ENCODE data around the gene NOP9. TPM values are rescaled to one million over a fixed set of nuclear protein-coding genes. Genes with fewer than 3 reads are reported as not detected.

NOP9 gene
- total RNA-seq, 1 experiment from 2014 or later, result 35.1 TPM

- H3K4me3 ChIP-seq (ENCODE audit: low read depth, low read length), result no peak overlapping the region
- no peaks in the 10 kb centered on the region for H3K9me3 ChIP-seq
- TF ChIP-seq, protein P1, sequence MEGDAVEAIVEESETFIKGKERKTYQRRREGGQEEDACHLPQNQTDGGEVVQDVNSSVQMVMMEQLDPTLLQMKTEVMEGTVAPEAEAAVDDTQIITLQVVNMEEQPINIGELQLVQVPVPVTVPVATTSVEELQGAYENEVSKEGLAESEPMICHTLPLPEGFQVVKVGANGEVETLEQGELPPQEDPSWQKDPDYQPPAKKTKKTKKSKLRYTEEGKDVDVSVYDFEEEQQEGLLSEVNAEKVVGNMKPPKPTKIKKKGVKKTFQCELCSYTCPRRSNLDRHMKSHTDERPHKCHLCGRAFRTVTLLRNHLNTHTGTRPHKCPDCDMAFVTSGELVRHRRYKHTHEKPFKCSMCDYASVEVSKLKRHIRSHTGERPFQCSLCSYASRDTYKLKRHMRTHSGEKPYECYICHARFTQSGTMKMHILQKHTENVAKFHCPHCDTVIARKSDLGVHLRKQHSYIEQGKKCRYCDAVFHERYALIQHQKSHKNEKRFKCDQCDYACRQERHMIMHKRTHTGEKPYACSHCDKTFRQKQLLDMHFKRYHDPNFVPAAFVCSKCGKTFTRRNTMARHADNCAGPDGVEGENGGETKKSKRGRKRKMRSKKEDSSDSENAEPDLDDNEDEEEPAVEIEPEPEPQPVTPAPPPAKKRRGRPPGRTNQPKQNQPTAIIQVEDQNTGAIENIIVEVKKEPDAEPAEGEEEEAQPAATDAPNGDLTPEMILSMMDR (IDR thresholded peaks at IDR 0.05; ENCODE audit: insufficient read depth in 1 of 2, low read depth in 1 of 2, low read length in 1 of 2, severe bottlenecking in 1 of 2, unreplicated experiment in 1 of 2), result no peak
- H3K27me3 Mint-ChIP-seq (ENCODE audit: insufficient read depth, unreplicated experiment), result no peaks in the 10 kb centered on the region
- no peaks in the 10 kb centered on the region for H3K4me1 Mint-ChIP-seq (ENCODE audit: low read depth, unreplicated experiment)
- H3K4me3 Mint-ChIP-seq (ENCODE audit: unreplicated experiment), result no peak overlapping the region
- no peaks in the 10 kb centered on the region for H3K9me3 Mint-ChIP-seq (ENCODE audit: unreplicated experiment)
- BruUV-seq (replicated peaks), result no TSS peak
- no peaks in the 10 kb centered on the region for H3K36me3 Mint-ChIP-seq (ENCODE audit: insufficient read depth, unreplicated experiment)
- no peaks in the 10 kb centered on the region; the same call in 1 of the 2 replicates for H3K36me3 ChIP-seq (ENCODE audit: control insufficient read depth, insufficient read depth, low read length)
- intact Hi-C loops (cut with micrococcal nuclease; ENCODE audit: unreplicated experiment), result no loop called here
- no peak for DNase-seq
- POLR2A ChIA-PET, result no interaction called here
- H3K4me1 ChIP-seq, result peaks cover 12% of the 10 kb centered on the region
- no peak overlapping the region for H3K27ac Mint-ChIP-seq (ENCODE audit: unreplicated experiment)
- CTCF ChIA-PET, result interaction anchor here (0.5 to 1.3 kb wide), 2 partner anchors 41 to 75 kb away, joined by 3 to 4 read pairs; no protein-coding TSS in a partner anchor
- no peaks in the 10 kb centered on the region for H3K27me3 ChIP-seq (replicated peaks; ENCODE audit: control insufficient read depth, insufficient read depth, low read length)
Observed at GRCh38 chr14:24256960-24257359, 42.7 kb upstream of the NOP9 start.

GRCh38 chr14:24258119-24258518, 41.5 kb upstream of the NOP9 start:
- ChIA-PET POLR2A (no interaction called here), CTCF (no interaction called here)
- Mint-ChIP-seq H3K4me3 (ENCODE audit: unreplicated experiment) (no peak overlapping the region), H3K4me1 (ENCODE audit: low read depth, unreplicated experiment) (no peaks in the 10 kb centered on the region), H3K9me3 (ENCODE audit: unreplicated experiment) (no peaks in the 10 kb centered on the region), H3K36me3 (ENCODE audit: insufficient read depth, unreplicated experiment) (no peaks in the 10 kb centered on the region), H3K27me3 (ENCODE audit: insufficient read depth, unreplicated experiment) (no peaks in the 10 kb centered on the region), H3K27ac (ENCODE audit: unreplicated experiment) (no peak overlapping the region)
- Histone ChIP-seq H3K4me3 (ENCODE audit: low read depth, low read length) (no peak overlapping the region), H3K36me3 (ENCODE audit: control insufficient read depth, insufficient read depth, low read length) (no peaks in the 10 kb centered on the region), H3K27me3 (replicated peaks; ENCODE audit: control insufficient read depth, insufficient read depth, low read length) (no peaks in the 10 kb centered on the region), H3K4me1 (peaks cover under 1% of the 10 kb centered on the region), H3K9me3 (no peaks in the 10 kb centered on the region)
- DNase-seq, result no peak
- intact Hi-C loops (cut with micrococcal nuclease; ENCODE audit: unreplicated experiment), result no loop called here
- TF ChIP-seq, protein P1 (IDR thresholded peaks at IDR 0.05; ENCODE audit: insufficient read depth in 1 of 2, low read depth in 1 of 2, low read length in 1 of 2, severe bottlenecking in 1 of 2, unreplicated experiment in 1 of 2), result no peak
- no TSS peak for BruUV-seq (replicated peaks)

DNA sequence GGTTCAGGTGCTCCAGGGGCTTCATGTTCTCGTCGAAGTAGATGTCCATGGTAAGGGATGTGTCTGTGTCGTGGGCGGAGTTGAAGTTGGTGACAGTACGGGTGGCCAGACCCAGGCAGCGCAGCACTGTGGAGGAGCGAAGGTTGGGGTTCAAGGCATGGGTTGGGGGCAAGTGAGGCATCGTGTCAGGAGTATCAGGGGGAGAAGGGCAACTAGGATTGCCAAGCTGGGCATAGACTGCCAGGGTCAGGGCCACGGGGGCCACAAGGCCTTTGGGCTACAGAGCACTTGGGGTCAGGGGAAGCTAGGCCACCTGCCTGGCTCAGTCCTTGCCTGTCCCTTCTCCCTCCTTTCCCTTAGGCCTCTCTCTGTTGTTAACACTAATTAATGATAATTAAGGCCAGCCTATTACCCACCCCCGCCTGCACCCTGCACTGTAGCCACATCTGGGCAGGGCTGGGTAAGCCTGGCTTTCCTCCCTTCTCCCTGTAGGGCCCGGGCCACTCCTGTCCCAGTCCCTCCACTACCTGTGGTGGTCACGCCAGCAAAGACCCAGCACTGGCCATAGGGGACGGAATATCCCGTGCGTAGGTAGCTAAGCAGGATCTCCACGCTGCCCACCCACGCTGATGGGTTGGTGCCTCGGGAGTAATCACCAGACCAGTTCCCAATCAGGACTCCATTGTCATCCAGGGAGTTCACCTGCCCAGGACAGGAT, 40.9 kb upstream of the NOP9 start:
- intact Hi-C loops (cut with micrococcal nuclease; ENCODE audit: unreplicated experiment), result no loop called here
- peak overlapping the region; percentile 16 for H3K27ac Mint-ChIP-seq (ENCODE audit: unreplicated experiment)
- H3K4me1 ChIP-seq, result 0 out of 2 replicates have a peak, but pooled peaks cover 6% of the 10 kb centered on the region
- no peak overlapping the region for H3K4me3 ChIP-seq (ENCODE audit: low read depth, low read length)
- TF ChIP-seq, protein P1 (IDR thresholded peaks at IDR 0.05; ENCODE audit: insufficient read depth in 1 of 2, low read depth in 1 of 2, low read length in 1 of 2, severe bottlenecking in 1 of 2, unreplicated experiment in 1 of 2), result no peak
- no peak for DNase-seq
- no TSS peak for BruUV-seq (replicated peaks)
- no peaks in the 10 kb centered on the region for H3K9me3 ChIP-seq
- H3K36me3 Mint-ChIP-seq (ENCODE audit: insufficient read depth, unreplicated experiment), result no peaks in the 10 kb centered on the region
- H3K27me3 ChIP-seq (replicated peaks; ENCODE audit: control insufficient read depth, insufficient read depth, low read length), result no peaks in the 10 kb centered on the region
- H3K4me3 Mint-ChIP-seq (ENCODE audit: unreplicated experiment), result no peak overlapping the region
- H3K36me3 ChIP-seq (ENCODE audit: control insufficient read depth, insufficient read depth, low read length), result no peaks in the 10 kb centered on the region
- H3K9me3 Mint-ChIP-seq (ENCODE audit: unreplicated experiment), result no peaks in the 10 kb centered on the region
- CTCF ChIA-PET, result no interaction called here
- POLR2A ChIA-PET, result no interaction called here
- no peaks in the 10 kb centered on the region for H3K27me3 Mint-ChIP-seq (ENCODE audit: insufficient read depth, unreplicated experiment)
- no peaks in the 10 kb centered on the region for H3K4me1 Mint-ChIP-seq (ENCODE audit: low read depth, unreplicated experiment)
